Stomach (tissue), 9 donors: ENCODE measurements around the gene PLAC8L1. TPM values are rescaled to one million over a fixed set of nuclear protein-coding genes. Genes with fewer than 3 reads are reported as not detected.
"Not testable (repeated sequence)": the region's sequence is repeated elsewhere in the genome, so short reads cannot be mapped to it uniquely, and the experiment has no call there.

Experiments used
- DNase-seq, 2 donors: peaks; one replicate each; pipeline versions ENCODE4 v3.0.0 to v3.0.0-alpha.2; 2013 to 2019
- H3K27ac ChIP-seq, 5 donors: fragments of 200-600 bp in 4 of 5; sonication (generic) in 4 of 5; one replicate each; pipeline ENCODE4 v1.5.1; 2013 to 2019; ENCODE audit warnings: mild to moderate bottlenecking in 1 of 5, moderate library complexity in 1 of 5
- H3K27me3 ChIP-seq, 3 donors: fragments of 200-600 bp; sonication (generic); one replicate each; pipeline ENCODE4 v1.5.1; 2017 to 2019; ENCODE audit warnings: mixed run types in 1 of 3
- H3K36me3 ChIP-seq, 4 donors: fragments of 200-600 bp; sonication (generic); 1 replicate in 3 of 4; 2 replicates in 1 of 4; pipeline ENCODE4 v1.5.1; 2016 to 2019
- H3K4me1 ChIP-seq, 4 donors: fragments of 200-600 bp; sonication (generic); one replicate each; pipeline ENCODE4 v1.5.1; 2016 to 2019
- H3K4me3 ChIP-seq, 4 donors: fragments of 200-600 bp; sonication (generic) in 3 of 4; one replicate each; pipeline ENCODE4 v1.5.1; 2016 to 2019; ENCODE audit warnings: mild to moderate bottlenecking in 1 of 4
- H3K9me3 ChIP-seq, 4 donors: fragments of 200-600 bp; sonication (generic); one replicate each; pipeline ENCODE4 v1.5.1; 2016 to 2019
- EP300 ChIP-seq: sonication (generic); formaldehyde crosslinking; IDR thresholded peaks from one replicate; pipeline ENCODE4 v1.6.1; 2017; ENCODE audit warnings: antibody characterized with exemption
- POLR2A ChIP-seq, 4 donors: fragments of 450-650 bp; IDR thresholded peaks; one replicate each; pipeline ENCODE4 v1.6.1; 2016; ENCODE audit warnings: antibody characterized with exemption in 4 of 4, control low read depth in 2 of 4, mild to moderate bottlenecking in 1 of 4, moderate library complexity in 1 of 4
- POLR2AphosphoS5 ChIP-seq, 3 donors: sonication (generic); formaldehyde crosslinking; IDR thresholded peaks; one replicate each; pipeline ENCODE4 v1.6.1; 2016; ENCODE audit warnings: antibody characterized with exemption in 3 of 3
- WGBS, 5 donors: extraction: QIAGEN DNeasy Blood & Tissue Kit in 3 of 5; methylation state at CpG; one replicate each; pipeline versions ENCODE4 v1.1.5 to v1.1.7; 2013 to 2018; 5-methylcytosine and 5-hydroxymethylcytosine counted together
- intact Hi-C: fragments of 100-400 bp; cut with DNase I; formaldehyde crosslinking; loops from one replicate; pipeline ENCODE4 v1.15.1; 2023; ENCODE audit warnings: low total_unique reads
- polyA plus RNA-seq, 3 donors: library from polyadenylated mRNA; stranded (reverse); fragments of 200-250 nt; gene quantifications; one replicate each; pipeline ENCODE4 v1.2.3, GENCODE V29; 2013
- total RNA-seq, 5 donors: library from RNA; depleted of rRNA; stranded (reverse); fragments of >200 nt; gene quantifications; one replicate each; pipeline versions ENCODE4 v1.1.0 to v1.2.3, GENCODE V29; 2014 to 2016
- TF ChIP-seq, protein P1 (sequence below), 7 experiments: fragments of 450-650 bp in 4 of 7; fragments of 200-600 bp in 3 of 7; sonication (generic) in 3 of 7; IDR thresholded peaks; one replicate each; pipeline ENCODE4 v1.5.1; 2016 to 2019; ENCODE audit warnings: antibody characterized with exemption in 7 of 7, control low read depth in 2 of 7, mild to moderate bottlenecking in 1 of 7
- donor health status: healthy with polysubstance abuse.
- donor health status: Bipolar disorder and iron deficiency.
- donor health status: healthy.

PLAC8L1 gene
- total and polyA plus RNA-seq, 8 donors, result 0.68 TPM; not detected in 7

DNA sequence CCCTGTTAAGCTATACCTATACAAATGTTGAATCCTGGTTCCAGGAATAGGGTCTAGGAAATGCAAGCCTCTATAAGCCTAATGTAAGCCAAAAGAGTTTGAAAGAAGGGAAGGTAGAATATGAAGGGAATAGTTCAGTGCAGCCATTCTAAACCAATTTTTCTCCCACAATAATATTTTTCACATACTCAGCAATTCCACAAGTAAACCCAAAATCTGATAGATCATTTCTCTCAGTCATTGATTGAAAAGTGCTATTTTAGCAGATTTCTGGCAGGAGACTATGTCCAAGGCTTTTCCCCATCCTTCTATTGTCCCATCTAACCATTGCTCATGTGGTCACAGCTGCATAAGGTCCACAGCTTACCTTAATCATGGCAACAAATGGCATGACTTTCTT, 20.7 kb upstream of the PLAC8L1 start:
- H3K36me3 ChIP-seq, result peaks cover 26 to 96% (median 93%) of the 10 kb centered on the region in 4 donors
- no peak for DNase-seq
- TF ChIP-seq EP300, result no peak
- no peak for TF ChIP-seq POLR2A (IDR thresholded peaks at IDR 0.05)
- no peak for TF ChIP-seq POLR2AphosphoS5 (IDR thresholded peaks at IDR 0.05)
- TF ChIP-seq, protein P1, sequence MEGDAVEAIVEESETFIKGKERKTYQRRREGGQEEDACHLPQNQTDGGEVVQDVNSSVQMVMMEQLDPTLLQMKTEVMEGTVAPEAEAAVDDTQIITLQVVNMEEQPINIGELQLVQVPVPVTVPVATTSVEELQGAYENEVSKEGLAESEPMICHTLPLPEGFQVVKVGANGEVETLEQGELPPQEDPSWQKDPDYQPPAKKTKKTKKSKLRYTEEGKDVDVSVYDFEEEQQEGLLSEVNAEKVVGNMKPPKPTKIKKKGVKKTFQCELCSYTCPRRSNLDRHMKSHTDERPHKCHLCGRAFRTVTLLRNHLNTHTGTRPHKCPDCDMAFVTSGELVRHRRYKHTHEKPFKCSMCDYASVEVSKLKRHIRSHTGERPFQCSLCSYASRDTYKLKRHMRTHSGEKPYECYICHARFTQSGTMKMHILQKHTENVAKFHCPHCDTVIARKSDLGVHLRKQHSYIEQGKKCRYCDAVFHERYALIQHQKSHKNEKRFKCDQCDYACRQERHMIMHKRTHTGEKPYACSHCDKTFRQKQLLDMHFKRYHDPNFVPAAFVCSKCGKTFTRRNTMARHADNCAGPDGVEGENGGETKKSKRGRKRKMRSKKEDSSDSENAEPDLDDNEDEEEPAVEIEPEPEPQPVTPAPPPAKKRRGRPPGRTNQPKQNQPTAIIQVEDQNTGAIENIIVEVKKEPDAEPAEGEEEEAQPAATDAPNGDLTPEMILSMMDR (IDR thresholded peaks at IDR 0.05), result no peak
- H3K27ac ChIP-seq, result no peak overlapping the region
- H3K4me1 ChIP-seq, result no peaks in the 10 kb centered on the region
- H3K4me3 ChIP-seq, result no peak overlapping the region
- H3K9me3 ChIP-seq, result no peaks in the 10 kb centered on the region
- H3K27me3 ChIP-seq, result no peaks in the 10 kb centered on the region
- intact Hi-C loops, result no loop called here

DNA sequence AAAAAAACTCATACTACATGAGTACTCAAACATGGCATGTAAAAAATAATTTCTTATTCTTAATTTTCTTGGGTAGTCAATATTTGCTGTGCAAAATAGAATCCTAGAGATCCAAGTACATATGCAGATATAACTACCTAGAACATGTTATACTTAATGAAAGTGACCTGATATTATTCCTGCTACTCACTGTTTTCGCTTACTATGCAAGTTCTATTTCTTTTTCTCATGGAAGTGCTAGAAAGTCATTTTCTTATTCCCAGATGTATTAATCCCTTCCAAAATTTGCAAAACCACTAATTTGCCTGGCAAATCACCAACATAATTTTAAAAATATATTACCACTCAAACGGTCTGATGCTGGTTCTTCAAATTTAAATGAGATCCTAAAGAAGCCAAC, 19.2 kb upstream of the PLAC8L1 start:
- no peaks in the 10 kb centered on the region for H3K4me1 ChIP-seq

DNA sequence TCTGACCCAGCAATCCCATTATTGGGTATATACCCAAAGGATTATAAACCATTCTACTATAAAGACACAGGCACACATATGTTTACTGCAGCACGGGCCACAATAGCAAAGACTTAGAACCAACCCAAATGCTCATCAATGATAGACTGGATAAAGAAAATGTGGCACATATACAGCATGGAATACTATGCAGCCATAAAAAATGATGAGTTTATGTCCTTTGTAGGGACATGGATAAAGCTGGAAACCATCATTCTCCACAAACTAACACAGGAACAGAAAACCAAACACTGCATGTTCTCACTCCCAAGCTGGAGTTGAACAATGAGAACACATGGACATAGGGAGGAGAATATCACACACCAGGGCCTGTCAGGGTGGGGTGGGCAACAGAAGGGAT, 16.1 kb upstream of the PLAC8L1 start:
- H3K27ac ChIP-seq, intact Hi-C loops, H3K27me3 ChIP-seq, DNase-seq, H3K4me1 ChIP-seq, H3K4me3 ChIP-seq, H3K9me3 ChIP-seq: not testable (repeated sequence)
- peaks cover 48 to 100% (median 99%) of the 10 kb centered on the region in 4 donors for H3K36me3 ChIP-seq
- WGBS, 5 donors, result 95 to 100% (median 100%) methylated on average over 1 of the region's 1 CpG

More for the DNA sequence above, 19.2 kb upstream of the PLAC8L1 start:
- DNase-seq, result no peak
- H3K27ac ChIP-seq, result no peak overlapping the region
- peaks cover 41 to 100% (median 99%) of the 10 kb centered on the region in 4 donors for H3K36me3 ChIP-seq
- 70 to 90% (median 84%) methylated on average over 2 of the region's 2 CpGs for WGBS, 5 donors
- TF ChIP-seq, protein P1 (IDR thresholded peaks at IDR 0.05), result no peak
- no peak for TF ChIP-seq POLR2AphosphoS5 (IDR thresholded peaks at IDR 0.05)
- TF ChIP-seq POLR2A (IDR thresholded peaks at IDR 0.05), result no peak
- TF ChIP-seq EP300, result no peak
- H3K27me3 ChIP-seq, result no peaks in the 10 kb centered on the region
- intact Hi-C loops, result no loop called here
- no peaks in the 10 kb centered on the region for H3K9me3 ChIP-seq
- H3K4me3 ChIP-seq, result no peak overlapping the region

DNA sequence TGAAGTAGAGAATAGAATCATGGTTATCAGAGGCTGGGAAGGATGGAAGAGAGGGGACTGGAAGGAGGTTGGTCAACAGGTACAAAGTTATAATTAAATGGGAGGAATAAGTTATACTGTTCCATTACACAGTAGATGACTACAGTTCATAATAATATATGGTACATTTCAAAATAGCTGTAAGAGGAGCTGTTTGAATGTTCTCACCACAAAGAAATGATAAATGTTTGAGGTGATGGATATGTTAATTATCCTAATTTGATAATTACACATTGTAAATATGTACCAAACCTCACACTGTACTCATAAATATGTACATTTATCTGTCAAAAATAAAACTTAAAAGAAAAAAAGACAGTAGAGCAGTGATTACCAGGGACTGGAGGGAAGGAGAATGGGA, 12.9 kb upstream of the PLAC8L1 start:
- intact Hi-C loops, result no loop called here
- Histone ChIP-seq H3K4me3 (no peak overlapping the region), H3K9me3 (no peaks in the 10 kb centered on the region), H3K36me3 (peaks cover 44 to 97% (median 93%) of the 10 kb centered on the region in 4 donors), H3K4me1 (no peaks in the 10 kb centered on the region), H3K27ac (no peak overlapping the region), H3K27me3 (no peaks in the 10 kb centered on the region)
- no peak for DNase-seq
- no peak for TF ChIP-seq POLR2A (IDR thresholded peaks at IDR 0.05)
- TF ChIP-seq POLR2AphosphoS5 (IDR thresholded peaks at IDR 0.05), result no peak
- TF ChIP-seq EP300, result no peak
- TF ChIP-seq, protein P1 (IDR thresholded peaks at IDR 0.05), result no peak

DNA sequence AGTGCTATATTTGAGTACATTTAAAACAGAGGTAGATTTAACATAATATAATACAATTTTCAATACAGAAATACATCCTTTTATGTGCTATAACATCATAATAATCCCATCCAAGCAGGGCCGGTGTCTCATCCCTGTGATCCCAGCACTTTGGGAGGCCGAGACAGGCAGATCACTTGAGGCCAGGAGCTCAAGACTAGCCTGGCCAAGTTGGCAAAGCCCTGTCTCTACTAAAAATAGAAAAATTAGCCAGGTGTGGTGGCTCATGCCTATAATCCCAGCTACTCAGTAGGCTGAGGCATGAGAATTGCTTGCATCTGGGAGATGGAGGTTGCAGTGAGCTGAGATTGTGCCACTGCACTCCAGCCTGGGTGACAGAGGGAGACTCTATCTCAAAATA, 11.8 kb upstream of the PLAC8L1 start:
- DNase-seq, H3K4me3 ChIP-seq, H3K9me3 ChIP-seq, H3K27ac ChIP-seq, H3K27me3 ChIP-seq, H3K4me1 ChIP-seq, intact Hi-C loops: not testable (repeated sequence)
- H3K36me3 ChIP-seq, result peaks cover 46 to 97% (median 92%) of the 10 kb centered on the region in 4 donors
- 95 to 100% (median 97%) methylated on average over 2 of the region's 2 CpGs for WGBS, 5 donors

DNA sequence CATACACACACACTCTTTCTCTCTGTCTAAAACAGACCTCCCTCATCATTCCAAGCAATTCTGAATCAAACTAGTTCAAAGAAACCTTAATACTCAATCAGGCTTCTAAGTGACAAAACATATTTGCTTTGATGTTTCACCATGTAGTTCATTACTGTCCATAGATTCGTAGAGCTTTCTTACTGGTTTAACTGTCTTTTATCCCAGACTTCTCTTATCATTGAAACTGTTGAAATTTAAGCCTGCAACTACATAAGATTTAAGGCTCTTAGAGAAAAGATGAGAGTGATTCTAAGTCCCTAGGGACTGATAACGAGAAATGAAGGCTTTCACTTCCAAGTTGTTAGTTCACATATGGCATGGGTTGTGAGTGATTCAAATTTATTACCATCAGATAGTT, 11.0 kb upstream of the PLAC8L1 start:
- no peak for TF ChIP-seq EP300
- no peak for TF ChIP-seq POLR2AphosphoS5 (IDR thresholded peaks at IDR 0.05)
- TF ChIP-seq POLR2A (IDR thresholded peaks at IDR 0.05), result no peak
- TF ChIP-seq, protein P1 (IDR thresholded peaks at IDR 0.05), result no peak
- no peaks in the 10 kb centered on the region for H3K27me3 ChIP-seq
- H3K9me3 ChIP-seq, result no peaks in the 10 kb centered on the region
- peaks cover 39 to 89% (median 84%) of the 10 kb centered on the region in 4 donors for H3K36me3 ChIP-seq
- H3K4me1 ChIP-seq, result peaks cover 0 to 5% (median 0%) of the 10 kb centered on the region in 4 donors
- intact Hi-C loops, result no loop called here
- 80 to 89% (median 88%) methylated on average over 2 of the region's 2 CpGs for WGBS, 5 donors
- no peak for DNase-seq
- H3K27ac ChIP-seq, result no peak overlapping the region
- H3K4me3 ChIP-seq, result no peak overlapping the region
